H9 (cell line): Measurements from ENCODE around the gene DISC1. TPM values are rescaled to one million over a fixed set of nuclear protein-coding genes. Genes with fewer than 3 reads are reported as not detected.

ENCODE experiments used
- DNase-seq: peaks from one replicate; pipeline ENCODE4 v3.0.0-alpha.2; 2017
- H2AFZ ChIP-seq: one replicate; pipeline ENCODE4 v1.6.1; 2013; ENCODE audit warnings: mild to moderate bottlenecking, low read length, control low read depth, moderate library complexity
- H2AK5ac ChIP-seq: 2 replicates; pipeline ENCODE4 v1.6.1; 2013; ENCODE audit warnings: low read length, control low read depth, mixed read lengths; ENCODE audit not compliant: insufficient read length
- H2BK120ac ChIP-seq: one replicate; pipeline ENCODE4 v1.6.1; 2013; ENCODE audit warnings: low read depth, mild to moderate bottlenecking, low read length, control low read depth, inconsistent platforms; ENCODE audit not compliant: poor library complexity, severe bottlenecking
- H2BK12ac ChIP-seq: 2 replicates; pipeline ENCODE4 v1.6.1; 2013; ENCODE audit warnings: low read length, control low read depth, mixed read lengths, low read depth; ENCODE audit not compliant: insufficient read length
- H2BK15ac ChIP-seq: 2 replicates; pipeline ENCODE4 v1.6.1; 2013; ENCODE audit warnings: low read depth, low read length, control low read depth
- H2BK20ac ChIP-seq: one replicate; pipeline ENCODE4 v1.6.1; 2013; ENCODE audit warnings: low read depth, mild to moderate bottlenecking, low read length, control low read depth, inconsistent platforms; ENCODE audit not compliant: poor library complexity, severe bottlenecking
- H2BK5ac ChIP-seq: 2 replicates; pipeline ENCODE4 v1.6.1; 2013; ENCODE audit warnings: low read length, control low read depth, mixed read lengths; ENCODE audit not compliant: insufficient read length
- H3K14ac ChIP-seq: 2 replicates; pipeline ENCODE4 v1.6.1; 2013; ENCODE audit warnings: low read length, control low read depth; ENCODE audit not compliant: insufficient read depth
- H3K18ac ChIP-seq: 2 replicates; pipeline ENCODE4 v1.6.1; 2013; ENCODE audit warnings: low read depth, mild to moderate bottlenecking, mixed read lengths, low read length, control low read depth; ENCODE audit not compliant: insufficient read length
- H3K23ac ChIP-seq: 2 replicates; pipeline ENCODE4 v1.6.1; 2013; ENCODE audit warnings: low read length, control low read depth, mixed read lengths, low read depth; ENCODE audit not compliant: insufficient read length
- H3K23me2 ChIP-seq: 2 replicates; pipeline ENCODE4 v1.6.1; 2013; ENCODE audit warnings: low read depth, mild to moderate bottlenecking, mixed read lengths, low read length, control low read depth; ENCODE audit not compliant: insufficient read length, poor library complexity, severe bottlenecking
- H3K27ac ChIP-seq: 2 replicates; pipeline ENCODE4 v1.5.1; 2013; ENCODE audit warnings: low read length, control low read depth, mixed read lengths, low read depth; ENCODE audit not compliant: insufficient read length
- H3K27me3 ChIP-seq: 2 replicates; pipeline ENCODE4 v1.6.1; 2013; ENCODE audit warnings: low read length, control low read depth, inconsistent platforms; ENCODE audit not compliant: insufficient read depth
- H3K4ac ChIP-seq: 2 replicates; pipeline ENCODE4 v1.6.1; 2013; ENCODE audit warnings: low read depth, mild to moderate bottlenecking, control low read depth, inconsistent platforms, low read length, moderate library complexity
- H3K4me1 ChIP-seq: 2 replicates; pipeline ENCODE4 v1.6.1; 2013; ENCODE audit warnings: low read length, control low read depth, inconsistent platforms; ENCODE audit not compliant: insufficient read depth
- H3K4me2 ChIP-seq: 2 replicates; pipeline ENCODE4 v1.6.1; 2013; ENCODE audit warnings: low read length, control low read depth, mixed read lengths; ENCODE audit not compliant: insufficient read length, insufficient read depth
- H3K56ac ChIP-seq: 2 replicates; pipeline ENCODE4 v1.6.1; 2013; ENCODE audit warnings: low read depth, mild to moderate bottlenecking, mixed read lengths, low read length, control low read depth; ENCODE audit not compliant: insufficient read length
- H3K79me1 ChIP-seq: 2 replicates; pipeline ENCODE4 v1.6.1; 2013; ENCODE audit warnings: low read depth, mild to moderate bottlenecking, moderate library complexity, low read length, control low read depth, inconsistent platforms; ENCODE audit not compliant: insufficient read depth, poor library complexity, severe bottlenecking
- H3K79me2 ChIP-seq: 2 replicates; pipeline ENCODE4 v1.6.1; 2013; ENCODE audit warnings: low read length, control low read depth, inconsistent platforms; ENCODE audit not compliant: insufficient read depth
- H3K9ac ChIP-seq: 2 replicates; pipeline ENCODE4 v1.6.1; 2013; ENCODE audit warnings: low read length, control low read depth, mixed read lengths; ENCODE audit not compliant: insufficient read length; ENCODE audit errors: extremely low read depth
- H3K9me3 ChIP-seq: one replicate; pipeline ENCODE4 v1.6.1; 2013; ENCODE audit warnings: low read depth, low read length, inconsistent platforms; ENCODE audit not compliant: control insufficient read depth
- H3T11ph ChIP-seq: one replicate; pipeline ENCODE4 v1.6.1; 2013; ENCODE audit warnings: mild to moderate bottlenecking, low read length, control low read depth, inconsistent platforms
- H4K20me1 ChIP-seq: one replicate; pipeline ENCODE4 v1.6.1; 2013; ENCODE audit not compliant: control insufficient read depth, insufficient read length, insufficient read depth
- H4K5ac ChIP-seq: 2 replicates; pipeline ENCODE4 v1.6.1; 2013; ENCODE audit warnings: low read depth, mild to moderate bottlenecking, mixed read lengths, low read length, control low read depth; ENCODE audit not compliant: insufficient read length
- H4K8ac ChIP-seq: replicated peaks from 2 replicates; pipeline ENCODE4 v1.6.1; 2013; ENCODE audit warnings: low read length, control low read depth, mixed read lengths, low read depth; ENCODE audit not compliant: insufficient read length
- H4K91ac ChIP-seq: 2 replicates; pipeline ENCODE4 v1.6.1; 2013; ENCODE audit warnings: low read depth, mild to moderate bottlenecking, moderate library complexity, mixed read lengths, low read length, control low read depth; ENCODE audit not compliant: insufficient read length
- H3K27ac Mint-ChIP-seq, 3 experiments: 2 replicates in 2 of 3; 3 replicates in 1 of 3; pipeline ENCODE4 v1.8.0; 2020 to 2021; ENCODE audit warnings: mixed read lengths in 3 of 3, mild to moderate bottlenecking in 1 of 3, moderate library complexity in 1 of 3
- H3K27me3 Mint-ChIP-seq: 2 replicates; pipeline ENCODE4 v1.8.0; 2021; ENCODE audit warnings: low read depth, mild to moderate bottlenecking, moderate library complexity, mixed read lengths
- H3K36me3 Mint-ChIP-seq, 3 experiments: 2 replicates in 2 of 3; 3 replicates in 1 of 3; pipeline ENCODE4 v1.8.0; 2020 to 2021; ENCODE audit warnings: low read depth in 3 of 3, mixed read lengths in 3 of 3; ENCODE audit not compliant: insufficient read depth in 1 of 3
- H3K4me1 Mint-ChIP-seq, 2 experiments: 2 replicates each; pipeline ENCODE4 v1.8.0; 2020; ENCODE audit warnings: mixed read lengths in 2 of 2
- H3K4me3 Mint-ChIP-seq, 2 experiments: 2 replicates in 1 of 2; 3 replicates in 1 of 2; pipeline ENCODE4 v1.8.0; 2020 to 2021; ENCODE audit warnings: mild to moderate bottlenecking in 2 of 2, mixed read lengths in 2 of 2, moderate library complexity in 1 of 2
- H3K9me3 Mint-ChIP-seq, 2 experiments: 2 replicates in 1 of 2; 3 replicates in 1 of 2; pipeline ENCODE4 v1.8.0; 2020; ENCODE audit warnings: mild to moderate bottlenecking in 2 of 2, mixed read lengths in 2 of 2, moderate library complexity in 1 of 2
- CTCF ChIP-seq: fragments of 200-600 bp; sonication (generic); conservative IDR thresholded peaks from 3 replicates; pipeline ENCODE4 v1.8.0; 2021; ENCODE audit warnings: antibody characterized with exemption, mild to moderate bottlenecking
- WGBS: extraction: QIAGEN DNeasy Blood & Tissue Kit; methylation state at CpG from one replicate; pipeline ENCODE4 v1.1.7; 2013; ENCODE audit warnings: missing lambda C conversion rate, low lambda C conversion rate, mixed read lengths; ENCODE audit not compliant: insufficient read length; ENCODE audit errors: extremely low coverage; 5-methylcytosine and 5-hydroxymethylcytosine counted together
- total RNA-seq: library from RNA; stranded (reverse); gene quantifications from 2 replicates; pipeline ENCODE4 v1.2.1, GENCODE V29; 2021

DISC1 gene
- total RNA-seq, 1 experiment from 2014 or later: 2.5 TPM

GRCh38 chr1:231796141-231796540, 169.6 kb downstream of the DISC1 start:
- no peak overlapping the region for H3K56ac ChIP-seq
- no peak overlapping the region for H3T11ph ChIP-seq
- no peak overlapping the region for H3K4me2 ChIP-seq
- no peak overlapping the region for H4K5ac ChIP-seq
- H3K9me3 ChIP-seq: no peaks in the 10 kb centered on the region
- no peaks in the 10 kb centered on the region for H4K20me1 ChIP-seq
- H3K9ac ChIP-seq: no peak overlapping the region
- no peak overlapping the region for H3K4ac ChIP-seq
- no peak overlapping the region for H3K27ac ChIP-seq
- peaks cover 4 to 5% (median 5%) of the 10 kb centered on the region in 3 experiments; a peak in 6 of 7 replicates for H3K36me3 Mint-ChIP-seq
- DNase-seq: no peak
- no peak overlapping the region for H2BK15ac ChIP-seq
- H3K27me3 ChIP-seq: no peaks in the 10 kb centered on the region
- no peak overlapping the region for H4K91ac ChIP-seq
- H3K27ac Mint-ChIP-seq: no peak overlapping the region
- no peak overlapping the region for H4K8ac ChIP-seq
- no peak overlapping the region for H2BK120ac ChIP-seq
- H2BK12ac ChIP-seq: no peak overlapping the region
- no peaks in the 10 kb centered on the region for H3K79me2 ChIP-seq
- peaks cover 2% of the 10 kb centered on the region; the same call in 1 of the 2 replicates for H3K27me3 Mint-ChIP-seq
- H3K23me2 ChIP-seq: no peaks in the 10 kb centered on the region
- H3K4me1 Mint-ChIP-seq: peaks cover 0 to 2% of the 10 kb centered on the region in 2 experiments; a peak in 2 of 4 replicates
- no CpG with 5 or more reads among the region's 6 CpGs for WGBS
- H3K79me1 ChIP-seq: no peaks in the 10 kb centered on the region
- no peak overlapping the region for H3K18ac ChIP-seq
- H2AK5ac ChIP-seq: no peak overlapping the region
- no peak for TF ChIP-seq CTCF
- no peak overlapping the region for H3K4me3 Mint-ChIP-seq
- no peak overlapping the region for H2BK20ac ChIP-seq
- no peak overlapping the region for H3K23ac ChIP-seq
- H3K4me1 ChIP-seq: no peaks in the 10 kb centered on the region; the same call in 1 of the 2 replicates
- H3K14ac ChIP-seq: no peak overlapping the region
- no peak overlapping the region for H2AFZ ChIP-seq
- H3K9me3 Mint-ChIP-seq: peaks cover 8 to 12% of the 10 kb centered on the region in 2 experiments
- no peak overlapping the region for H2BK5ac ChIP-seq
